ENCODE data around the gene CHRM2.

The CHRM2 gene

DNA sequence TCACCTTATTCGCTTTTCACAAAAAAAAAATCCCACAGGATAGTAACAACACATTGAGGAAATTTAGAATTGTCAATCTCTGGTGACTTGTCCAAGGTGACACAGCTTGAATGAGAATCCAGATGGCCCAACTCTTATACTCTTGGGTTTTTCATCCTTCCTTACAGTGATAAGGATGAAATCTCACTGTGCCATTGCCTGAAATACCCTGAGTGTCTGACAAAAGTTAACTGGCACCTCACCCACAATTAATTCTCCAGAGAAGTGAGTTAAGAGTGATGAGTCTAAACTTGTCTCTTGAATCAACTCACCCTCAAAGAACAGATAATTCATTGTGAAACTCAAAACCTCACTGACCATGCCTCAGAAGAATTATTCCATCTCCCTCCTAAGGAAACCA is 18.9 kb downstream of the CHRM2 start:
- CTCF ChIA-PET = no interaction called here
- no peak for TF ChIP-seq CTBP1 (IDR thresholded peaks at IDR 0.05; ENCODE audit: borderline replicate concordance)
- no peak for TF ChIP-seq TARDBP (IDR thresholded peaks at IDR 0.05)
- POLR2A ChIA-PET = no interaction called here
- DNase-seq (ENCODE audit: extremely low spot score) = no peak

DNA sequence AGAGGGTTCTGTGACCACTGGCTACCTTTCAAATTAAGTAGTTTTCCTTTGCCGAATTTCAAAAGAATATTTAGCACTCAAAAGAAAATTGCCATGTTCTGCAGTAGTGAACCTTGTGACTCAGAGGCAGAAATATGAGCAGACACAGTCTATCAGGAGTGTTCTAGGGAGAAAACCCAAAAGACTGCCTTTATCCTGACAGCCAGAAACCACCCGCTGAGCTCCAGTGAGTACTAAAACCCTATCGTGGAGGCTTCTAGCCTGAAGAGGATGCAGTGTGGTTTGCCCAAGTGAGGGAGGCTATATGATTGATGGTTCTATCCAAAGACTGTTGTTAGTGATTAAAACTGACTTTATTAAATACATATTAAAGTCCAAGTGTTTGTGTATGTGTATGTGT is 21.9 kb downstream of the CHRM2 start:
- TF ChIP-seq CTBP1 (IDR thresholded peaks at IDR 0.05; ENCODE audit: borderline replicate concordance) (no peak), L3MBTL2 (conservative IDR thresholded peaks at IDR 0.05) (no peak), SUZ12 (IDR thresholded peaks at IDR 0.05) (no peak), TARDBP (IDR thresholded peaks at IDR 0.05) (no peak), LEF1 (IDR thresholded peaks at IDR 0.05; ENCODE audit: borderline replicate concordance) (no peak), ARNT (IDR thresholded peaks at IDR 0.05) (no peak), SP1 (IDR thresholded peaks at IDR 0.05) (no peak), FOXM1 (IDR thresholded peaks at IDR 0.05; ENCODE audit: borderline replicate concordance) (no peak), ELF4 (IDR thresholded peaks at IDR 0.05) (no peak), ZNF384 (IDR thresholded peaks at IDR 0.05) (no peak), NFRKB (IDR thresholded peaks at IDR 0.05) (no peak), FOXK2 (IDR thresholded peaks at IDR 0.05) (no peak), HDGF (IDR thresholded peaks at IDR 0.05; ENCODE audit: borderline replicate concordance) (no peak), BHLHE40 (IDR thresholded peaks at IDR 0.05; ENCODE audit: borderline replicate concordance) (no peak), FOXA1 (IDR thresholded peaks at IDR 0.05) (no peak), PKNOX1 (IDR thresholded peaks at IDR 0.05) (no peak)
- ChIA-PET CTCF (no interaction called here), POLR2A (no interaction called here)
- no peak for DNase-seq (ENCODE audit: extremely low spot score)

- no peak for DNase-seq (ENCODE audit: extremely low spot score)
- TF ChIP-seq SP1 (IDR thresholded peaks at IDR 0.05) = no peak
- TF ChIP-seq SUZ12 (IDR thresholded peaks at IDR 0.05) = no peak
- no peak for TF ChIP-seq FOXK2 (IDR thresholded peaks at IDR 0.05)
- no peak for TF ChIP-seq TARDBP (IDR thresholded peaks at IDR 0.05)
- POLR2A ChIA-PET = no interaction called here
- CTCF ChIA-PET = no interaction called here
These were observed 23.4 kb downstream of the CHRM2 start for GRCh38 chr7:136891850-136892249.

- TF ChIP-seq ARNT (IDR thresholded peaks at IDR 0.05) = no peak
- no peak for TF ChIP-seq ELF4 (IDR thresholded peaks at IDR 0.05)
- TF ChIP-seq LEF1 (IDR thresholded peaks at IDR 0.05; ENCODE audit: borderline replicate concordance) = no peak
- TF ChIP-seq TARDBP (IDR thresholded peaks at IDR 0.05) = no peak
- no peak for TF ChIP-seq FOXK2 (IDR thresholded peaks at IDR 0.05)
- no peak for TF ChIP-seq PKNOX1 (IDR thresholded peaks at IDR 0.05)
- TF ChIP-seq L3MBTL2 (conservative IDR thresholded peaks at IDR 0.05) = no peak
- no peak for TF ChIP-seq CTBP1 (IDR thresholded peaks at IDR 0.05; ENCODE audit: borderline replicate concordance)
- no peak for TF ChIP-seq SP1 (IDR thresholded peaks at IDR 0.05)
- no peak for TF ChIP-seq FOXM1 (IDR thresholded peaks at IDR 0.05; ENCODE audit: borderline replicate concordance)
- no peak for TF ChIP-seq BHLHE40 (IDR thresholded peaks at IDR 0.05; ENCODE audit: borderline replicate concordance)
- TF ChIP-seq HDGF (IDR thresholded peaks at IDR 0.05; ENCODE audit: borderline replicate concordance) = no peak
- TF ChIP-seq ZNF384 (IDR thresholded peaks at IDR 0.05) = no peak
- TF ChIP-seq SUZ12 (IDR thresholded peaks at IDR 0.05) = no peak
- TF ChIP-seq NFRKB (IDR thresholded peaks at IDR 0.05) = no peak
- TF ChIP-seq FOXA1 (IDR thresholded peaks at IDR 0.05) = no peak
- POLR2A ChIA-PET = no interaction called here
- CTCF ChIA-PET = no interaction called here
- no peak for DNase-seq (ENCODE audit: extremely low spot score)
These were observed 26.3 kb downstream of the CHRM2 start for GRCh38 chr7:136894789-136895188.

- ChIA-PET POLR2A (no interaction called here), CTCF (interaction anchor here (0.7 kb wide), 1 partner anchor 564 kb away, joined by 3 read pairs; no protein-coding TSS in a partner anchor)
- TF ChIP-seq FOXM1 (IDR thresholded peaks at IDR 0.05; ENCODE audit: borderline replicate concordance) = no peak
- TF ChIP-seq FOXA1 (IDR thresholded peaks at IDR 0.05) = no peak
- no peak for TF ChIP-seq BHLHE40 (IDR thresholded peaks at IDR 0.05; ENCODE audit: borderline replicate concordance)
- no peak for TF ChIP-seq SUZ12 (IDR thresholded peaks at IDR 0.05)
- no peak for TF ChIP-seq ARNT (IDR thresholded peaks at IDR 0.05)
- no peak for DNase-seq (ENCODE audit: extremely low spot score)
These were observed 29.2 kb downstream of the CHRM2 start for GRCh38 chr7:136897676-136898075.

- no peak for DNase-seq (ENCODE audit: extremely low spot score)
- TF ChIP-seq SP1 (IDR thresholded peaks at IDR 0.05) (no peak), FOXK2 (IDR thresholded peaks at IDR 0.05) (no peak), CTBP1 (IDR thresholded peaks at IDR 0.05; ENCODE audit: borderline replicate concordance) (no peak), PKNOX1 (IDR thresholded peaks at IDR 0.05) (no peak), TARDBP (IDR thresholded peaks at IDR 0.05) (no peak), FOXA1 (IDR thresholded peaks at IDR 0.05) (no peak), BHLHE40 (IDR thresholded peaks at IDR 0.05; ENCODE audit: borderline replicate concordance) (no peak), ELF4 (IDR thresholded peaks at IDR 0.05) (no peak), SUZ12 (IDR thresholded peaks at IDR 0.05) (no peak), FOXM1 (IDR thresholded peaks at IDR 0.05; ENCODE audit: borderline replicate concordance) (no peak), ZNF384 (IDR thresholded peaks at IDR 0.05) (no peak), LEF1 (IDR thresholded peaks at IDR 0.05; ENCODE audit: borderline replicate concordance) (no peak), L3MBTL2 (conservative IDR thresholded peaks at IDR 0.05) (no peak), ARNT (IDR thresholded peaks at IDR 0.05) (no peak), HDGF (IDR thresholded peaks at IDR 0.05; ENCODE audit: borderline replicate concordance) (no peak), NFRKB (IDR thresholded peaks at IDR 0.05) (no peak)
- ChIA-PET POLR2A (no interaction called here), CTCF (no interaction called here)
These were observed 31.6 kb downstream of the CHRM2 start for GRCh38 chr7:136900005-136900404.

DNA sequence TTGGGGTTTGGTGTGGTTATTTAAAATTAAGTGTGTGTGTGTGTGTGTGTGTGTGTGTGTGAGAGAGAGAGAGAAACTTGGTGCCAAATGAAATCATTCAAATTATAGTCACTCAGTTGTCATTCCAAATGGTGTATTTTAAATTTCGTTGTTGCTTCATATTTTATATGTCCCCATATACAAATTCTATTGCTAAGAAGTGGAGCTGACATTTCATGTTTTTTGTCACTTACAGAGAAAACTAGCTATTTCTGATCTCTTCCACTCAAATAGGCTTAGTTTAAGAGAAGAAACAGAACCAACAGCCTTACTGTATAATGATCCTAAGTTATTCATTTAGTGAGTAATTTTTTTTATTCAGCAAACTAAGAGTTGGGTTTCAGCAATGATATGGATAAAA is 42.3 kb downstream of the CHRM2 start:
- ChIA-PET POLR2A (no interaction called here), CTCF (no interaction called here)
- no peak for TF ChIP-seq SP1 (IDR thresholded peaks at IDR 0.05)
- TF ChIP-seq FOXK2 (IDR thresholded peaks at IDR 0.05) = no peak
- TF ChIP-seq FOXM1 (IDR thresholded peaks at IDR 0.05; ENCODE audit: borderline replicate concordance) = no peak
- no peak for TF ChIP-seq LEF1 (IDR thresholded peaks at IDR 0.05; ENCODE audit: borderline replicate concordance)
- TF ChIP-seq ARNT (IDR thresholded peaks at IDR 0.05) = no peak
- no peak for TF ChIP-seq BHLHE40 (IDR thresholded peaks at IDR 0.05; ENCODE audit: borderline replicate concordance)
- TF ChIP-seq FOXA1 (IDR thresholded peaks at IDR 0.05) = no peak
- TF ChIP-seq HDGF (IDR thresholded peaks at IDR 0.05; ENCODE audit: borderline replicate concordance) = no peak
- no peak for TF ChIP-seq TARDBP (IDR thresholded peaks at IDR 0.05)
- TF ChIP-seq ELF4 (IDR thresholded peaks at IDR 0.05) = no peak
- TF ChIP-seq CTBP1 (IDR thresholded peaks at IDR 0.05; ENCODE audit: borderline replicate concordance) = no peak
- no peak for TF ChIP-seq NFRKB (IDR thresholded peaks at IDR 0.05)
- no peak for TF ChIP-seq L3MBTL2 (conservative IDR thresholded peaks at IDR 0.05)
- no peak for TF ChIP-seq ZNF384 (IDR thresholded peaks at IDR 0.05)
- no peak for TF ChIP-seq PKNOX1 (IDR thresholded peaks at IDR 0.05)
- no peak for TF ChIP-seq SUZ12 (IDR thresholded peaks at IDR 0.05)
- no peak for DNase-seq (ENCODE audit: extremely low spot score)
